Measurements from ENCODE around the gene AGTPBP1. TPM values are rescaled to one million over a fixed set of nuclear protein-coding genes. Genes with fewer than 3 reads are reported as not detected.
A peak's percentile ranks its signal among the peaks of the same experiment; 100 is the strongest.

AGTPBP1 gene
- total RNA-seq, 2 donors from 2014 or later = 36.9 to 51.6 TPM

DNA sequence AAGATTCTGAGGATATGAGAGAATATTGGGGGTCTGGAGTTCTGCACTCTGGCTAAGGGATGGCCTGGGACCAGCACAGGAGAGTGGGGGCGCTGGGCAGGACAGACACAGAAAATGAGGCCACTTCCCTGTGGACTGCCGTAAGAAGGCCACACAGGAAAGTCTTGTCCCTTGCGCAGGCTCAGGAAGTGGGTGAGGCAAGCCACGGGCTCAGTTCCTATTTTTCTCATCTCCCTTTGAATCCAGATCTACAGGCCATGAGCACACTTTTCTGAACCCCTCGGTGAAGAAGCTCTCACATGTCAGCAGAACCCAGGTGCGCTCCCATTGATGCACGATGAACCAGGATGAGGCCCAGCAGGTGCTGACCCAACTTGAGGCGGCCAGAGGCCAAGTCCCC lies 207.4 kb downstream of the AGTPBP1 start:
- ATAC-seq (no peak), DNase-seq (ENCODE audit: low spot score in 2 of 2) (no peak)
- Mint-ChIP-seq H3K36me3 (no peaks in the 10 kb centered on the region), H3K9me3 (no peaks in the 10 kb centered on the region), H3K27ac (no peak overlapping the region)

DNA sequence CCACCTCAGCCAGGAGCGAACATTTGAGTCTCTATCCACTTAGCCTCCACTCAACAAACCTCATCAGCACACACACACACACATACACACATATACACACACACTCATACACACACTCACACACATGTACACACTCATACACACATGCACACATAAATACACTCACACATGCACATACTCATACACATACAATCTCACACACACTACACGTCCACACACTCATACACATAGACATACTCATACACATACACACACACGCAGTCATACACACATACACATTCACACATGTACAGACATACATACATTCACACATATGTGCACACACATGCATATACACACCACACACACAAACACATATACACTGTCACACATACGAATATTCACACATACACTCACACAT lies 208.2 kb downstream of the AGTPBP1 start:
- Mint-ChIP-seq H3K9me3 (no peaks in the 10 kb centered on the region), H3K36me3 (no peaks in the 10 kb centered on the region), H3K27ac (no peak overlapping the region)
- no peak for DNase-seq (ENCODE audit: low spot score in 2 of 2)
- ATAC-seq = no peak

DNA sequence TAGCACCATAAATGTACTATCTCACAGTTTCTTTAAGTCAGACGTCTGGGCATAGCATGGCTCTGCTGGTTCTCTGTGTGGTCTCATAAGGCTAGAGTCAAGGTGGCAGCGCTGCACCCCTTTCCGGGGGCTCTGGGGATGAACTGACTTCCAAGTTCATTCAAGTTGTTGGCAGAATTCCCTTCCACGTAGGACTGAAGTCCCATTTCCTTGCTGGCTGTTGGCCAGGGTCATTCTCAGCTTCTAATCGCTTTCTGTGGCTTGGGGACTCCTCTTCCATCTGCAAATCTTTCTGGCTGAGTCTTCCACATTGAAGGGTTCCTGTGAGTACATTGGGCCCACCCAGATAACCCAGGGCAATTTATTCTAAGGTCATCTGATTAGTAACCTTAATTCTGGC lies 211.0 kb downstream of the AGTPBP1 start:
- ATAC-seq = no peak
- no peak overlapping the region for H3K27ac Mint-ChIP-seq
- H3K36me3 Mint-ChIP-seq = no peaks in the 10 kb centered on the region
- DNase-seq (ENCODE audit: low spot score in 2 of 2) = no peak
- no peaks in the 10 kb centered on the region for H3K9me3 Mint-ChIP-seq

DNA sequence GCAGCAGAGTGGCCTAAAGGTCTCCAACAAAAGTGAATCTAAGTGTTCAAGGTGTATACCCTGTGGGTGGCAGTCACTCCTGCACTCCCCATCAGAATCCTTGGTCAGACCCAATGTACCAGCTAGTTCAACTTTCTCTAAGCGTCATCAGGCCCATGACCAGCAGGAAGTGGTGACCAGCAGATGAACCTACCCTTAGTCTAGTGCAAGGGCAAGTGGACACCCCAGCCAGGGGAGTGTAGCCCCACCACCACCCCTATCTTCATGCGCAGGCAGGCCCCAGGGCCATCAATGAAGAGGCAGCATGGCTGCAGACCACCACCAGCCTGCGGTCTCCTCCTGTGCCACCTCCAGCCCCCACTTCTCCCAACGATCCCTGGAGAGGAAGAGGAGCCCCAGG lies 213.1 kb downstream of the AGTPBP1 start:
- ATAC-seq (no peak), DNase-seq (ENCODE audit: low spot score in 2 of 2) (no peak)
- no peak overlapping the region for H3K27ac Mint-ChIP-seq
- no peaks in the 10 kb centered on the region for H3K9me3 Mint-ChIP-seq
- no peaks in the 10 kb centered on the region for H3K36me3 Mint-ChIP-seq

DNA sequence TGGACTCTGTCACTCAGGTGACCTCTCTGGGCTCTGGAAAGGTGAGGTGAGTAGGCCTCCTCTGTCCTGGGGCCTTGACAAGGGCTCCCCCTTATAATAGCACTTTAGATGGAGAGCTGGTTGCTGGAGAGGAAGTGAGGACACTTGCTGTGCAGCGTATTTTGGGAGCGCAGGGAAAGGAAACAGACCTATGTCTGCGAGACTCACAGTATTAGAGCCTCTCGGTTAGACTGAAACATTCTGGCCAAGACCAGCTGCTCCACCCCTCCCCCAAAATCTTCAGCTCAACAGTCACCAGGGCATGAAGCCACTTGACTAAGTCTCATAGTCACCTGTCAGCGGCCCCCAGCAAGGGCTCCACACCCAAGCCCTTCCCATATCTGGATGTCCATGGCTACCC lies 213.6 kb downstream of the AGTPBP1 start:
- no peaks in the 10 kb centered on the region for H3K9me3 Mint-ChIP-seq
- no peak for DNase-seq (ENCODE audit: low spot score in 2 of 2)
- ATAC-seq = no peak
- no peak overlapping the region for H3K27ac Mint-ChIP-seq
- no peaks in the 10 kb centered on the region for H3K36me3 Mint-ChIP-seq

DNA sequence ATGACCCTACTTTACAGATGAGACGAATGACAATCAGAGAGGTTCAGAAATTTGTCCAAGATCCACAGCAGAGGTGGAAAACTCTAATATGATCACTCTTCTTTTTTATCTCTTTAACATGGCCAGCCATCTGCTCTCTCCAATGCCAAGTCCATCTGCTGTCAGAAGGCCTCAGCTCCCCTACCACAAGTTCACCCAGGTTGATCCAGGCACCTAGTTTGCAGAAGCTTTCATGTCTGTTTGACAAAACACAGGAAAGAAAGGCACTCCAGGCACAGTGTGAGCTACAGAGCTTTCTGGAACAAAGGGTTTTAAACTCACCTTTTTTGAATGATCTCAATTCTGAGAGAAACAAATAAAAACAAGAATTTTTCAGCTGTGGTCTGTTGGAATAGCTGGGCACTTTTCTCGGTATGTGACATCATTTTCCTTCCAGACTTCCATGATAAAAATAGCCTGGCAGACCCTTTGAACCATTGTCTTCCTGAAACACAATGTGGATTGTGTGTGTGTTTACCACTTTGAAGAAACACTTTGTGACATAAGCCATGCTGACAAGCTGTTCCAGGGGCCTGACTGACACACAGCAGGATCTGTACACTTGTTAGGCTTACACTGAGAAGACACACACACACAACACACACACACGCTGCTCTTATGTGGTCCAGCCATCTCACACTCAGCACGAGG lies 214.3 kb downstream of the AGTPBP1 start:
- no peak for ATAC-seq
- H3K36me3 Mint-ChIP-seq = no peaks in the 10 kb centered on the region

DNA sequence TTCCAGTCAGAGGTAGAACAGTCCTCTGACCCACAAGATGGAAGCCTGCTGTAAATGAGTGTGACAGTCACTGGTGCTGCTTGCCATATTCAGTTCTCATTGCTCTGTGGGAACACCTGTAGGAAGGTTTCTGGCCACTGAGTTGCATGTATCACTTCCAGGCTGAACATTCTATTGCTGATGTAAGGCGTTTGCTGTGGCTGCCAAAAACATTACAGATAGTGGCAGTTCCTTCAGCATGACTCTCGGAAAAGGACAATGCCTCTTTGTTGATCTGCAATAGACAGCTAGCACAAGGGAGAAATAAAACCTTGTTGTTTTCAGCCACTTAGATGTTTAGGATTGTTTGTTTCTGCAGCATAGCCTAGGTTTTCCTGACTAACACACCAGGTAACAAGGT lies 217.2 kb downstream of the AGTPBP1 start:
- no peak overlapping the region for H3K27ac Mint-ChIP-seq
- ATAC-seq (no peak), DNase-seq (ENCODE audit: low spot score in 2 of 2) (no peak)
- no peaks in the 10 kb centered on the region for H3K9me3 Mint-ChIP-seq
- H3K36me3 Mint-ChIP-seq = no peaks in the 10 kb centered on the region

More for the DNA sequence above, 214.3 kb downstream of the AGTPBP1 start:
- H3K9me3 Mint-ChIP-seq = no peaks in the 10 kb centered on the region
- no peak overlapping the region for H3K27ac Mint-ChIP-seq
- DNase-seq (ENCODE audit: low spot score in 2 of 2) = no peak

DNA sequence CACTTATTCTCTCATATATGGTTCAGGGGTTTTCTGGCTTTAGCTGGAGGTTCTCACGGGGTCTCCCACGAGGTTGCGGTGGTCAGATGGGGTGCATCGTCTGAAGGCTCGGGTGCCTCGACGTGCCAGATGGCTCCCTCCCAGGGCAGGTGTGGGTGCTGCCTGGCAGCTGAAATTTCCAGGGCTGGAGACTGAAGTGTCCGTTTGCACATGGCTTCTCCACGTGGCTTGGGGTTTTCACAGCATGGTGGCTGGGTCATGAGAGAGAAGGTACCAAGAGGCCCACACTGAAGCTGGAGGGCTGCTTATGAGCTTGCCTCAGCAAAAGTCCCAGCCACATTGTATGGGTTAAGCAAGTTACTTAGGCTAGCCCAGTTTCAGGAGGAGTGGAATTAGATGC lies 218.6 kb downstream of the AGTPBP1 start:
- Mint-ChIP-seq H3K9me3 (no peaks in the 10 kb centered on the region), H3K36me3 (no peaks in the 10 kb centered on the region), H3K27ac (no peak overlapping the region)
- DNase-seq (ENCODE audit: low spot score in 2 of 2) = no peak
- ATAC-seq = no peak

DNA sequence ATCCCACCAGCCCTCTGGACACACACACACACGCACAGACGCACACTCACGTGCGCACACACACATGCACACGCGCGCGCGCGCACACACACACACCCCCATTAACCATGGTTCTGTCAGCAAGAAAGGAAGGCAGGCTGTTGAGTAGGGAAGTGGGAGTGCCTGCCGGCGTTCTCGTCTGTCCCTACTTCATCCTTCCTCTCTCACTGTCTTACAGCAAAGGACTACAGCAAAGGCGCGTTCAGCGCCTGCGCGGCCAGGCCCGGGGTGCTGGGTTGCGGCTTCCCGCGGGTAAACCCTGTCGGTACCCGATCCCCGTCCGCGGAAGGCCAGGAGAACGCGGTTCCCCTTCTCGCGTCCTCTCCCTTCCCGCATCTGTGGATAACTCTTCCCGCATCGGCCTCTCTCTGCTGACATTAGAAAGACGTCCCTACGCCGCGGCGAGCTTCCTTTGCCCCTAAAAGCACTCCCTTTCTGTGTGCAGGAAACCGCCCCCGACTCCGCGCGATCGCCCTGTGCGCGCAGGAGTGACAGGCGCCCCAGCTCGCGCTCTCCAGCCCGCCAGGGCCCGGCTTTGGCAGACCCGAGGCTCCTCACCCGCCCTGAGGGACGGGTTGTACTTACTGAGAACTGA lies 219.2 kb downstream of the AGTPBP1 start:
- Mint-ChIP-seq H3K27ac (no peak overlapping the region), H3K36me3 (no peaks in the 10 kb centered on the region), H3K9me3 (no peaks in the 10 kb centered on the region)
- ATAC-seq (peak; percentile 37 to 89), DNase-seq (ENCODE audit: low spot score in 2 of 2) (peak in 1 of 2 donors; percentile 45)

DNA sequence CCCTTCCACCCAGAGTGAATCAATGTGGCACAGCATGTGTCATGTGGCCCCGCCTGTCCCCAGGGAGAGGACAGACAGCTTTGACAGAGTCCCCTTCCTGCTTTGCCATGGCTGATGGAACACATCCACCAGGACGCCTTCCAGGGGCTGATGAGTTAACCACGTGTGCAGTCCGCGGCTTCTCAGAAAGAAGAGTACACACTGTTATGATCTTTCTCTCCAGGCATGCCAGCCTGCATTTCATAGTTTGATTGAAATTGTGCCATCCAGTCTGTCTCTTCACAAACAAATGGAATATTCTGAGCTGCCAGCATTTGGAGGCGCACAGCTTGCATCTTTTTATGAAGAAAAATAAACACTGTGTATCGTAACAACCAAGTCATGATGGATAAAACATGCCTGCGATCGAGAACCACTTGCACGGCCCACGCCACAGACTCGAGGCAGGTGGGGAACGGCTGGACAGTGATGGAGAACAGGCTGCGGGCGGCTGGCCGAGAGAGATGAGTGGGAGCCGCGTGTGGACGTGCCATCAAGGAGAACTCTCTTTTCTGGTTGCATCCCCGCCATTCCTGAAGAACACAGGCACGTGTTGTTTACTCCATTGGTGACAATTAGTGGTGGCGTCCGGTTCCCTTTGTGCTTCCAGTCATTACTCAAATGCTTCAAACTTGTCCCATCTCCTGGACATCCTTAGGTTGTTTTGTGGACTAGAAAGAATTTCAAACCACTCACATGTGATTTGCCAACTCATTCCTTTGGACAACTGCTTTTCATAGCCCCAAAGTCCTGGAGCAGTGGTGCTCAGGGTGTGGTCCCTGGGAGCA lies 220.2 kb downstream of the AGTPBP1 start:
- no peak overlapping the region for H3K27ac Mint-ChIP-seq
- H3K9me3 Mint-ChIP-seq = no peaks in the 10 kb centered on the region
- no peaks in the 10 kb centered on the region for H3K36me3 Mint-ChIP-seq
- no peak for ATAC-seq
- DNase-seq (ENCODE audit: low spot score in 2 of 2) = no peak

DNA sequence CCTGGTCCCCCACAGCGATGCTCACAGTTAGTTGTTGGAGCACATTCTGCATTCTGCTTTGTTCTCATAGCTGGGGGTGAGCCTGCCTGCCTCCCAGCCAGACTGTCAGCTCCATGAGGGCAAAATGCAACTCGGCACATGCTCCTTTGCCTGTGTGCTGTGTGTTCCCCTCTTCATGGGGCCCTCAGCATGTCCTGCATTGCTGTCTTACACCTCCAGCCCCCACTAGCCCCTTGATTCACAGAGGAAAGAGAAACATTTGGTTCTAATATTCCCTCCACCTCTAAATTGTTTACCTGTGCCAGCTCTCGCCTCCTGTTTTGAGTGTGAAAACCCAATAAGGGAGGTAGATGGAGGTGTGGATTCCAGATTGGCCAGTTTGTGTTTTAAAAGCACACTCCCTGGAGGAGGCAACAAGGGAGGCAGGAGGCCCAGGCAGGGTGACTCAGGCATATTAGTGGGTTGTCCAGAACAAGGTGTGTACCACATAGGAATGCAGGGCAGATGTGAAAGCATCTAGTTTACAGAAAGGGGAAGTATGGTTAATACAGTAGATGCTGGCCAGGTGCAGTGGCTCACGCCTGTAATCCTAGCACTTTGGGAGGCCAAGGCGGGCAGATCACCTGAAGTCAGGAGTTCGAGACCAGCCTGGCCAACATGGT lies 224.6 kb downstream of the AGTPBP1 start:
- H3K36me3 Mint-ChIP-seq = no peaks in the 10 kb centered on the region
- DNase-seq (ENCODE audit: low spot score in 2 of 2) (no peak), ATAC-seq (no peak)
- no peaks in the 10 kb centered on the region for H3K9me3 Mint-ChIP-seq
- no peak overlapping the region for H3K27ac Mint-ChIP-seq

DNA sequence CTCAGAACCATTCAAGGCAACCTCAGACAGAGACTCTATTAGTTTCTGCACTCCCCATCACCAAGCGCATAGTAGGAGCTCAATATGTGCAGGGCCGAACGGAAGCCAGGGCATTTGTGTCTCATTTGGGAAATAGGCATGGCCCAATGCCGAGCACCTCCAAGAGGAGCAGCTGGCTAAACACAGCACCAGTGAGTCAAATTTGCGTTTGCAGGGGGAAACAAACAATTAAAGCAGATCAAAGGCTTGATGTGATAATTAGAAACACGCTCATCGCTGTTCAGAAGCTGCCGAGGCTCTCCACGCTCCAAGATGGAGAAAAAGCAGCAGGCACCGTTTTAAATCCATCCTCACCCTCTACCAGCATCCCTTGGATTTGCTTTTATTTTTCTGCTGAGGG lies 225.3 kb downstream of the AGTPBP1 start:
- DNase-seq (ENCODE audit: low spot score in 2 of 2) = no peak
- Mint-ChIP-seq H3K27ac (no peak overlapping the region), H3K36me3 (no peaks in the 10 kb centered on the region), H3K9me3 (no peaks in the 10 kb centered on the region)
- ATAC-seq = no peak

DNA sequence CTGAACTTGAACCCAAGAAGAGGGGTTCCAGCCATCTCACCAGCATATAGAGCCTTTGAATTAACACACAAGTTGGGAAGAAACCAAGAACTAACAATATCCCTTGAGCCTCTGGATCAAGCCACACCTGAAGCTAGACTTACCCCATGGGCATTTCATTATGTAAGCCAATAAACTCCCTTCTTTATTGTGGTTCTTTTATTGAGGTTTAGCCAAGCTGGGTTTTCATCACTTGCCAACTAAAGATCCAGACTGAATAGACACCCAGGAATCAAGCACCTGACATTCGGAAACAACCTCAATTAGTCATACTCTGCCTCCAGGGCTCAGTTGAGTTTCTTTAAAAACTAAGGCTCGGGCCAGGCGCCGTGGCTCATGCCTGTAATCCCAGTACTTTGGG lies 226.7 kb downstream of the AGTPBP1 start:
- Mint-ChIP-seq H3K27ac (no peak overlapping the region), H3K36me3 (no peaks in the 10 kb centered on the region), H3K9me3 (no peaks in the 10 kb centered on the region)
- ATAC-seq (no peak), DNase-seq (ENCODE audit: low spot score in 2 of 2) (no peak)

DNA sequence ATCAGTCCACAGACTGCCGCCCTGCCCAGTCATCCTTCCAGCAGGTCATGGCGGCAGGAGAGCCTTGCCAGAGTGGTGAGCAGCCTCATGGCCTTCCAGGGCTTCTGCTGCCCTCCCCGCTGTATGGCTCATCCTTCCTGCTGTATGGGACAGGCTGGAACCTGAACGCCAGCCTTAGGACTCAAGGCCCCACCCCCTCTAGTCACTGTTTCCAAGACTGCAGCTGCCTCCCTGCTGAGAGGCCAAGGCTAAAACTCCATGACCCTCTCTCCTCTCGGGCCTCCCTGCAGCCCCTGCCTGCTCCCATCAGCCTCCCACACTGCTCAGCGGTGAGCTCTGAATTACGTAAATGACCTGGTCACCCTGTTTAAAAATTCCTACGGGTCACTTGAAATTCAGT lies 227.5 kb downstream of the AGTPBP1 start:
- no peaks in the 10 kb centered on the region for H3K36me3 Mint-ChIP-seq
- no peaks in the 10 kb centered on the region for H3K9me3 Mint-ChIP-seq

DNA sequence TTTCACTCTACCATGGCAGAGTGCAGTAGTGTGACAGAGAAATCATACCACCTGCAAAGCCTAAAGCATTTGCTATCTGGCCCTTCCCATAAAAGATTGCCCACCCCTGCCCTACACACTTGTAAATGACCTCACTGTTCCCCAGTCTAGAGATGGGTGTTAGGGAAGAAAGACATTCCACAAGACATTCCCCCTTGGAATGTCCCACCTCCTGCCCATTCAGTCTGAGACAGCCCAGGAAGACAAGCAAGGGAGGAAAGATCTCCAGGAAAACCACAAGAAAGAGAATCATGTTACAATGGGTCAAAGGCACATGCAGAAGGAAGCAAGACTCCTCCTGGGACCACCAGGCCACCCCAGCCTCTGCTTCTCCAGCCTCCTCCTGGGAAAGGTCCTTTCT lies 230.0 kb downstream of the AGTPBP1 start:
- Mint-ChIP-seq H3K36me3 (no peaks in the 10 kb centered on the region), H3K27ac (no peak overlapping the region), H3K9me3 (no peaks in the 10 kb centered on the region)
- DNase-seq (ENCODE audit: low spot score in 2 of 2) (no peak), ATAC-seq (no peak)

More for the DNA sequence above, 227.5 kb downstream of the AGTPBP1 start:
- no peak overlapping the region for H3K27ac Mint-ChIP-seq
- DNase-seq (ENCODE audit: low spot score in 2 of 2) = no peak
- ATAC-seq = no peak

DNA sequence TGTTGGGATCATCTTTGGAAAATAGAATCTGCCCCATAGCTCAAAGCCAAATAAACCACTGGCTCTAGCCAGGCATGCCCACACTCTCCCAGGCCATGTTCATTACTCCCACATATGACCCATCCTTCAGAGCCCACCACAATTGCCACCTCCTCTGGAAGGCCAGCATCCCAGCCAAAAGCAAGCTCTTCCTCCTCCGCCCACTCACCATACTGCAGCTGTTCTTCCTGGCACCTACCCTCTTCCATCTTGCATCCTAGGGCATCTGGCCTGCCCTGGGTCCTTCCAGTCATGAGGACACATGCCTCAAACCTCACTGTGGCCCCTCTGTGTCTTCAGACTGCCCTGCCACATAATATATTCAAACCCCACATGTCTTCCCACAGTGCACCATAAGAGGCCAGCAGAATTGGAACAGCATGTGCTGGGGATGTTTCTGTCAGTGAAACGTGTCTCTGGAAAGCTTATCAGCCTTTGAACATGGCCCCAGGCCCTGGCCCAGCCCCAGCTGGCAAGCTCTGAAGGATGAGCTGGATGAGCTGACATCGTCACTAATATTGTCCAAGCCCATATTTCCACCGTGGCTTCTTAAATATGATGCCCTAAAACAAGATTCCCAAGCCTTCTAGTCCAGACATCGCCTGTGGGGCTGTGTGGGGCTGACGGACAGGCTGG lies 230.8 kb downstream of the AGTPBP1 start:
- ATAC-seq = no peak

DNA sequence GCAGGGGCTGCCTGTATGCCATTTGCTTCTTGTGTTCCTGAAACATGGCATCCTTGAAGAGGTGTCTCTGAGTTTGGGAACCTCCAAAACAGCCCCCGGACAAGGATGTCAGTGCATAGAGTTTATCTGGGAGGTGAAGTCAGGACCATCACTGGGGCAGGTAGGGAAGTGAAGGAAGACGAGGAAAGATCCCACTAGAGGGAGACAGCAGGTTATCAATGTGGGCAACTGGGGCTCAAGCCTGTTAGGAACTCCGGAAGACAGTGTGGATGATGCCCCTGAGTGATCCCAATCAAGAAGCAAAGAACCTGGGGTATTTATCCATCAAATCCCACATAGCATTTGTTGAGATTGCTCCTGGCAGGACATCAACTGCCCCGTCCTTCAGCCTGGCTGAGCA lies 233.1 kb downstream of the AGTPBP1 start:
- ATAC-seq (no peak), DNase-seq (ENCODE audit: low spot score in 2 of 2) (no peak)
- Mint-ChIP-seq H3K27ac (no peak overlapping the region), H3K36me3 (no peaks in the 10 kb centered on the region), H3K9me3 (no peaks in the 10 kb centered on the region)

More for the DNA sequence above, 230.8 kb downstream of the AGTPBP1 start:
- Mint-ChIP-seq H3K9me3 (no peaks in the 10 kb centered on the region), H3K27ac (no peak overlapping the region), H3K36me3 (no peaks in the 10 kb centered on the region)
- no peak for DNase-seq (ENCODE audit: low spot score in 2 of 2)

All from activated naive CD4-positive, alpha-beta T cell treated with anti-CD3 and anti-CD28 coated beads, Interleukin-2, amount 50 U/mL, for 72 hours (primary cell).